KOPT-K1 (cell line): ENCODE data around the gene STK32C.

Source experiments
- H3K27ac ChIP-seq: fragments of 200-600 bp; sonication (generic); 2 replicates; pipeline ENCODE4 v1.5.1; 2016; ENCODE audit warnings: antibody characterized with exemption, mild to moderate bottlenecking, low read depth, low read length; ENCODE audit not compliant: poor library complexity, severe bottlenecking
- H3K36me3 ChIP-seq: fragments of 200-600 bp; sonication (generic); 2 replicates; pipeline ENCODE4 v1.5.1; 2017; ENCODE audit warnings: antibody characterized with exemption, mild to moderate bottlenecking, low read length, moderate library complexity; ENCODE audit not compliant: insufficient read depth
- H3K9me3 ChIP-seq: fragments of 200-600 bp; sonication (generic); 2 replicates; pipeline ENCODE4 v1.5.1; 2017; ENCODE audit warnings: antibody characterized with exemption, low read length, mild to moderate bottlenecking; ENCODE audit not compliant: insufficient read depth, poor library complexity, severe bottlenecking

Gene STK32C

GRCh38 chr10:132237871-132238270 lies 69.9 kb downstream of the STK32C start:
- Histone ChIP-seq H3K27ac (no peak overlapping the region), H3K9me3 (no peaks in the 10 kb centered on the region), H3K36me3 (no peaks in the 10 kb centered on the region)

- no peak overlapping the region for H3K27ac ChIP-seq
- H3K36me3 ChIP-seq: no peaks in the 10 kb centered on the region
Measured at GRCh38 chr10:132237396-132237795, 70.4 kb downstream of the STK32C start.

GRCh38 chr10:132236881-132237280 lies 70.9 kb downstream of the STK32C start:
- no peaks in the 10 kb centered on the region for H3K36me3 ChIP-seq
- H3K27ac ChIP-seq: no peak overlapping the region
- no peaks in the 10 kb centered on the region for H3K9me3 ChIP-seq

More at GRCh38 chr10:132237396-132237795, 70.4 kb downstream of the STK32C start:
- H3K9me3 ChIP-seq: no peaks in the 10 kb centered on the region

- Histone ChIP-seq H3K9me3 (no peaks in the 10 kb centered on the region), H3K27ac (no peak overlapping the region), H3K36me3 (no peaks in the 10 kb centered on the region)
Measured at GRCh38 chr10:132236161-132236560, 71.6 kb downstream of the STK32C start.

- Histone ChIP-seq H3K27ac (no peak overlapping the region), H3K9me3 (no peaks in the 10 kb centered on the region), H3K36me3 (no peaks in the 10 kb centered on the region)
Measured at GRCh38 chr10:132234860-132235259, 72.9 kb downstream of the STK32C start.

- no peaks in the 10 kb centered on the region for H3K9me3 ChIP-seq
- no peak overlapping the region for H3K27ac ChIP-seq
- H3K36me3 ChIP-seq: no peaks in the 10 kb centered on the region
Measured at GRCh38 chr10:132233501-132234085, 74.2 kb downstream of the STK32C start.

- Histone ChIP-seq H3K27ac (no peak overlapping the region), H3K9me3 (no peaks in the 10 kb centered on the region), H3K36me3 (no peaks in the 10 kb centered on the region)
Measured at GRCh38 chr10:132232981-132233380, 74.8 kb downstream of the STK32C start.

GRCh38 chr10:132232023-132232951 lies 75.5 kb downstream of the STK32C start:
- H3K27ac ChIP-seq: no peak overlapping the region
- H3K9me3 ChIP-seq: no peaks in the 10 kb centered on the region

GRCh38 chr10:132231656-132232022 lies 76.1 kb downstream of the STK32C start:
- no peaks in the 10 kb centered on the region for H3K36me3 ChIP-seq
- no peaks in the 10 kb centered on the region for H3K9me3 ChIP-seq
- no peak overlapping the region for H3K27ac ChIP-seq

More at GRCh38 chr10:132232023-132232951, 75.5 kb downstream of the STK32C start:
- H3K36me3 ChIP-seq: no peaks in the 10 kb centered on the region

- no peaks in the 10 kb centered on the region for H3K36me3 ChIP-seq
- no peak overlapping the region for H3K27ac ChIP-seq
- H3K9me3 ChIP-seq: no peaks in the 10 kb centered on the region
Measured at GRCh38 chr10:132230557-132231210, 77.1 kb downstream of the STK32C start.

GRCh38 chr10:132229834-132230556 lies 77.8 kb downstream of the STK32C start:
- no peaks in the 10 kb centered on the region for H3K36me3 ChIP-seq
- H3K27ac ChIP-seq: no peak overlapping the region
- no peaks in the 10 kb centered on the region for H3K9me3 ChIP-seq

GRCh38 chr10:132229096-132229495 lies 78.7 kb downstream of the STK32C start:
- no peaks in the 10 kb centered on the region for H3K36me3 ChIP-seq
- H3K27ac ChIP-seq: no peak overlapping the region

GRCh38 chr10:132228616-132229015 lies 79.1 kb downstream of the STK32C start:
- no peak overlapping the region for H3K27ac ChIP-seq
- no peaks in the 10 kb centered on the region for H3K9me3 ChIP-seq
- no peaks in the 10 kb centered on the region for H3K36me3 ChIP-seq

More at GRCh38 chr10:132229096-132229495, 78.7 kb downstream of the STK32C start:
- no peaks in the 10 kb centered on the region for H3K9me3 ChIP-seq

- Histone ChIP-seq H3K36me3 (no peaks in the 10 kb centered on the region), H3K27ac (no peak overlapping the region), H3K9me3 (no peaks in the 10 kb centered on the region)
Measured at GRCh38 chr10:132227851-132228390, 79.8 kb downstream of the STK32C start.
